Hepatic stellate cell (primary cell): ENCODE results near the gene MIX23.

Experiments used
- DNase-seq: peaks from one replicate; pipeline ENCODE4 v3.0.0; 2011; ENCODE audit warnings: low spot score

The MIX23 gene

GRCh38 chr3:122382888-122383666, at the start of gene MIX23:
MIX23 (minus strand) TSS chr3:122383231; CDS start chr3:122383224, 7 bp downstream.
- peak; percentile 84 for DNase-seq

- DNase-seq = no peak
Measured at GRCh38 chr3:122430371-122430770, 47.3 kb upstream of the MIX23 start.

- no peak for DNase-seq
Measured at GRCh38 chr3:122427857-122428471, 44.9 kb upstream of the MIX23 start.

GRCh38 chr3:122421836-122422235, 38.8 kb upstream of the MIX23 start:
- no peak for DNase-seq

GRCh38 chr3:122421101-122421500, 38.1 kb upstream of the MIX23 start:
- DNase-seq = no peak

GRCh38 chr3:122416966-122417365, 33.9 kb upstream of the MIX23 start:
- DNase-seq = no peak

GRCh38 chr3:122415762-122416654, 33.0 kb upstream of the MIX23 start, which contains the start of gene WDR5B:
WDR5B (minus strand) TSS chr3:122416062; CDS start chr3:122415528, 534 bp downstream.
- DNase-seq = peak; percentile 99

GRCh38 chr3:122415104-122415744, 32.2 kb upstream of the MIX23 start:
- DNase-seq = peak; percentile 46

GRCh38 chr3:122414391-122414790, 31.4 kb upstream of the MIX23 start:
- no peak for DNase-seq

GRCh38 chr3:122410639-122411038, 27.6 kb upstream of the MIX23 start:
- no peak for DNase-seq

- DNase-seq = no peak
Measured at GRCh38 chr3:122410111-122410510, 27.1 kb upstream of the MIX23 start.

GRCh38 chr3:122409446-122409845, 26.4 kb upstream of the MIX23 start:
- DNase-seq = no peak

- no peak for DNase-seq
Measured at GRCh38 chr3:122407946-122408345, 24.9 kb upstream of the MIX23 start.

- no peak for DNase-seq
Measured at GRCh38 chr3:122406198-122406597, 23.2 kb upstream of the MIX23 start.

GRCh38 chr3:122405015-122405414, 22.0 kb upstream of the MIX23 start:
- no peak for DNase-seq

GRCh38 chr3:122403489-122403888, 20.5 kb upstream of the MIX23 start:
- no peak for DNase-seq

GRCh38 chr3:122398920-122399319, 15.9 kb upstream of the MIX23 start:
- DNase-seq = no peak

- no peak for DNase-seq
Measured at GRCh38 chr3:122397201-122397600, 14.2 kb upstream of the MIX23 start.

GRCh38 chr3:122396511-122396910, 13.5 kb upstream of the MIX23 start:
- no peak for DNase-seq

- DNase-seq = no peak
Measured at GRCh38 chr3:122395582-122395981, 12.6 kb upstream of the MIX23 start.

GRCh38 chr3:122394173-122394572, 11.1 kb upstream of the MIX23 start:
- DNase-seq = no peak
